Calu3 (cell line): ENCODE results near the gene KSR2. TPM values are rescaled to one million over a fixed set of nuclear protein-coding genes. Genes with fewer than 3 reads are reported as not detected.
"Not testable (repeated sequence)": the region's sequence is repeated elsewhere in the genome, so short reads cannot be mapped to it uniquely, and the experiment has no call there.

ENCODE experiments used
- BruUV-seq: library from RNA; stranded (reverse); fragments of 400-500 nt; replicated peaks from 2 replicates; lab custom pipeline; 2021; lab: Mats Ljungman, UMichigan
- CTCF ChIA-PET: fragments of 300-600 bp; sonication (Branson Sonifier 250); formaldehyde crosslinking; loops from one replicate; lab custom pipeline; 2022; ENCODE audit warnings: antibody characterized with exemption; lab: Charles Lee
- DNase-seq: peaks from one replicate; pipeline ENCODE4 v3.0.0; 2022
- H3K27ac Mint-ChIP-seq: one replicate; pipeline ENCODE4 v1.8.0; 2022; ENCODE audit warnings: mixed read lengths; ENCODE audit not compliant: unreplicated experiment
- H3K27me3 Mint-ChIP-seq: one replicate; pipeline ENCODE4 v1.8.0; 2022; ENCODE audit warnings: mixed read lengths; ENCODE audit not compliant: unreplicated experiment
- H3K36me3 Mint-ChIP-seq: one replicate; pipeline ENCODE4 v1.8.0; 2022; ENCODE audit warnings: mild to moderate bottlenecking, moderate library complexity, mixed read lengths; ENCODE audit not compliant: insufficient read depth, unreplicated experiment
- H3K4me1 Mint-ChIP-seq: one replicate; pipeline ENCODE4 v1.8.0; 2022; ENCODE audit warnings: mild to moderate bottlenecking, low read depth, mixed read lengths; ENCODE audit not compliant: unreplicated experiment
- H3K4me3 Mint-ChIP-seq: one replicate; pipeline ENCODE4 v1.8.0; 2022; ENCODE audit warnings: mild to moderate bottlenecking, low read depth, moderate library complexity, mixed read lengths; ENCODE audit not compliant: unreplicated experiment
- H3K9me3 Mint-ChIP-seq: one replicate; pipeline ENCODE4 v1.8.0; 2022; ENCODE audit warnings: low read depth, mixed read lengths; ENCODE audit not compliant: unreplicated experiment
- intact Hi-C: fragments of 100-400 bp; cut with micrococcal nuclease; formaldehyde crosslinking; loops from one replicate; pipeline ENCODE4 v1.10.0; 2022; ENCODE audit not compliant: unreplicated experiment
- total RNA-seq: library from RNA; stranded (reverse); gene quantifications from 2 replicates; pipeline ENCODE4 v1.2.3, GENCODE V29; 2022
- TF ChIP-seq, protein P1 (sequence below): fragments of 200-600 bp; IDR thresholded peaks from one replicate; pipeline ENCODE4 v1.8.0; 2022; ENCODE audit warnings: antibody characterized with exemption; ENCODE audit not compliant: unreplicated experiment

KSR2 gene
- total RNA-seq, 1 experiment from 2014 or later, result 1.9 TPM

DNA sequence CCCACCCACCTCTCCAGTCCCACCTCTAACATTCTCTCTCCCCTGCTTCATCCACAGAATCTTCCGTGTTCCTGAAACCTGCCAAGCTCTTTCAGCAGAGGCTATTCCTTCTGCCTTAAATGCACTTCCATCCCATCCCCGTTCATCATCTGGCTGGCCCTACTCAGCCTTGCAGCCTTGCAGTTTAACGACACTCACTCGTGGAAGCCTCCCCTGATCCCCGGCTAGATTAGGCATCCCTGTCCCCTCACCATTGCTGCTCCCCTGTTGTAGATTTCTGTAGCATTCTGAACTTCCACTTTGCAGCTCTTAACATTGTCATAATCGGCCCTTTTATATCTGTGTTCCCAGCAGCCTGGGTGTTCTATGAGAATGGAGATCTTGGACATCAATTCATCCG is 326.9 kb downstream of the KSR2 start:
- peaks cover 48% of the 10 kb centered on the region for H3K27me3 Mint-ChIP-seq
- no peaks in the 10 kb centered on the region for H3K9me3 Mint-ChIP-seq
- no peak overlapping the region for H3K27ac Mint-ChIP-seq
- TF ChIP-seq, protein P1, sequence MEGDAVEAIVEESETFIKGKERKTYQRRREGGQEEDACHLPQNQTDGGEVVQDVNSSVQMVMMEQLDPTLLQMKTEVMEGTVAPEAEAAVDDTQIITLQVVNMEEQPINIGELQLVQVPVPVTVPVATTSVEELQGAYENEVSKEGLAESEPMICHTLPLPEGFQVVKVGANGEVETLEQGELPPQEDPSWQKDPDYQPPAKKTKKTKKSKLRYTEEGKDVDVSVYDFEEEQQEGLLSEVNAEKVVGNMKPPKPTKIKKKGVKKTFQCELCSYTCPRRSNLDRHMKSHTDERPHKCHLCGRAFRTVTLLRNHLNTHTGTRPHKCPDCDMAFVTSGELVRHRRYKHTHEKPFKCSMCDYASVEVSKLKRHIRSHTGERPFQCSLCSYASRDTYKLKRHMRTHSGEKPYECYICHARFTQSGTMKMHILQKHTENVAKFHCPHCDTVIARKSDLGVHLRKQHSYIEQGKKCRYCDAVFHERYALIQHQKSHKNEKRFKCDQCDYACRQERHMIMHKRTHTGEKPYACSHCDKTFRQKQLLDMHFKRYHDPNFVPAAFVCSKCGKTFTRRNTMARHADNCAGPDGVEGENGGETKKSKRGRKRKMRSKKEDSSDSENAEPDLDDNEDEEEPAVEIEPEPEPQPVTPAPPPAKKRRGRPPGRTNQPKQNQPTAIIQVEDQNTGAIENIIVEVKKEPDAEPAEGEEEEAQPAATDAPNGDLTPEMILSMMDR, result no peak
- no peaks in the 10 kb centered on the region for H3K36me3 Mint-ChIP-seq
- DNase-seq, result no peak
- intact Hi-C loops, result no loop called here
- no peaks in the 10 kb centered on the region for H3K4me1 Mint-ChIP-seq
- CTCF ChIA-PET, result no interaction called here
- BruUV-seq, result no TSS peak
- H3K4me3 Mint-ChIP-seq, result no peak overlapping the region

DNA sequence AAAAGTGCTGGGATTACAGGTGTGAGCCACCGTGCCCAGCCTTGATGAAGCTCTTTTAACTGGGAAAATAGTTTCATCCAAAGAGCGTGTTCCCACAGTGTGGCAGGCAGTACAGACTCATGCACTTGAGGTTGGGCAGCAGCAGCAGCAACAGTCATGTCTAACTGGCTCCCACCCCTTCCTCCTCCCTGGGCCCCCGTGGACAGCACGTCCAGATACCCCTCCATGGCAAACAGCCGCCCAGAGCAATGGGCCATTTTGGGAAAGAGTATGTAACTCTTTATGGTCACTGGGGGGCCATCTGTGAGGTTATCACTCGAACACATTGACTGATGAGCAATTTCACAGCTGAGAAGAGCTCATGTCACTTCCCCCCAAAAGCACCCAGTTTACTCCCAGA is 328.3 kb downstream of the KSR2 start:
- intact Hi-C loops, result no loop called here
- Mint-ChIP-seq H3K27me3 (peaks cover 37% of the 10 kb centered on the region), H3K27ac (no peak overlapping the region), H3K4me3 (no peak overlapping the region), H3K9me3 (no peaks in the 10 kb centered on the region), H3K4me1 (no peaks in the 10 kb centered on the region), H3K36me3 (no peaks in the 10 kb centered on the region)
- CTCF ChIA-PET, result no interaction called here
- TF ChIP-seq, protein P1, result no peak
- DNase-seq, result no peak
- BruUV-seq, result no TSS peak

DNA sequence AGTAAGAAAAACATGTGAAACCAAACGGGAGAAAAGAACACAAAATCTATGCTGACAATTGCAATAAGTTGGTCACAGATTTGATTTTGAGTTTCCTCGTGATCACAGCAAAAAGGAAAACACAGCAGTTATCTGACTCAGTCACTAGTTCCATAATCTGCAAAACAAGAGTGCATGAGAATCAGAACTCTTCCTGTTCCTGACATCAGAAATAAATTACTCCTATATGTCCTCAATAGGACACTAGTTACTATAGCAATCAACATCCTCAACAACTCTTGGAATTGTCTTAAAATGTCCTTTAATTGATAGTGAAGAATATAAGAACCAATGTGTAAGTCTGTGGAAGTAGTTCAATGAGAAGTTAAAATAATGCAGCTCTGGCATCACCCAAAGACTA is 339.3 kb downstream of the KSR2 start:
- TF ChIP-seq, protein P1, result no peak
- H3K4me1 Mint-ChIP-seq, result no peaks in the 10 kb centered on the region
- intact Hi-C loops, result no loop called here
- peaks cover 5% of the 10 kb centered on the region for H3K9me3 Mint-ChIP-seq
- CTCF ChIA-PET, result no interaction called here
- no peak for DNase-seq
- H3K36me3 Mint-ChIP-seq, result no peaks in the 10 kb centered on the region
- BruUV-seq, result no TSS peak
- H3K4me3 Mint-ChIP-seq, result no peak overlapping the region
- no peak overlapping the region for H3K27ac Mint-ChIP-seq
- peaks cover 55% of the 10 kb centered on the region for H3K27me3 Mint-ChIP-seq

DNA sequence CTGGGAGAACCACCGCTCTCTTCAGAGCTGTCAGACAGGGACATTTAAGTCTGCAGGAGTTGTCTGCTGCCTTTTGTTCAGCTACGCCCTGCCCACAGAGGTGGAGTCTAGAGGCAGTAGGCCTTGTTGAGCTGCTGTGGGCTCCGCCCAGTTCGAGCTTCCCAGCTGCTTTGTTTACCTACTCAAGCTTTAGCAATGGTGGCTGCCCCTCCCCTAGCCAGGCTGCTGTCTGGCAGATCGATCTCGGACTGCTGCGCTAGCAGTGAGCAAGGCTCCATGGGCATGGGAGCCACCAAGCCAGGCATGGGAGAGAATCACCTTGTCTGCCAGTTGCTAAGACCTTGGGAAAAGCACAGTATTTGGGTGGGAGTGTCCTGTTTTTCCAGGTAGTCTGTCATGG is 340.1 kb downstream of the KSR2 start:
- H3K27ac Mint-ChIP-seq, H3K4me1 Mint-ChIP-seq, H3K36me3 Mint-ChIP-seq, intact Hi-C loops, BruUV-seq, CTCF ChIA-PET, H3K4me3 Mint-ChIP-seq, DNase-seq, H3K9me3 Mint-ChIP-seq: not testable (repeated sequence)
- peaks cover 50% of the 10 kb centered on the region for H3K27me3 Mint-ChIP-seq

DNA sequence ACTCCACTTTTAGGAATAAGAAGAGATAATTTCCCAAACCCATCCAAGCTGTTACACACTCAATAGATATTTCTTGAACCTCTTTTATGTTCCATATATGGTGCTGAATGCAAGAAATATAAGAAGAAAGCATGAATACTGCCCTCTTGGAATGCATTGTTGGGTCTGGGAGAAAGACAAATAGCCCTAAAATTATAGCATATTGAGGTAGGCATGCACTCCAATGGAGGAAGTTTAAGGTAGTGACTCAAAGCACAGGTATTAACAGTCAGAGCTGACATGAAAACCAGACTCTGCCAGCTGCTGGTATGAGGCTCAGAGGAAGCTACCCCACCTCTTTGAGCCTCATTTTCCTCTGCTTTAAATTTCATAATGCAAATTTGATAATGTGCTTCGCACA is 346.0 kb downstream of the KSR2 start:
- TF ChIP-seq, protein P1, result no peak
- intact Hi-C loops, result no loop called here
- no peak overlapping the region for H3K4me3 Mint-ChIP-seq

More for the DNA sequence above, 346.0 kb downstream of the KSR2 start:
- BruUV-seq, result no TSS peak
- DNase-seq, result no peak
- Mint-ChIP-seq H3K9me3 (no peaks in the 10 kb centered on the region), H3K27ac (no peak overlapping the region), H3K4me1 (no peaks in the 10 kb centered on the region), H3K27me3 (peaks cover 22% of the 10 kb centered on the region), H3K36me3 (no peaks in the 10 kb centered on the region)
- CTCF ChIA-PET, result interaction anchor here (0.6 kb wide), 1 partner anchor 299 kb away, joined by 4 read pairs; no protein-coding TSS in a partner anchor
